SK-N-SH treated with all-trans-retinoic acid at 6 μM for 48 hours (cell line): ENCODE measurements around the gene PDS5B.

Source experiments
- ARNTL ChIP-seq: fragments of 450-650 bp; formaldehyde crosslinking; IDR thresholded peaks from 2 replicates; pipeline ENCODE4 v1.5.0; 2020; ENCODE audit warnings: low read depth, mild to moderate bottlenecking, moderate library complexity, borderline replicate concordance
- BACH2 ChIP-seq: fragments of 250-450 bp; sonication (Bioruptor Pico); IDR thresholded peaks from 2 replicates; pipeline ENCODE4 v1.9.0; 2021; ENCODE audit warnings: mild to moderate bottlenecking, borderline replicate concordance
- ESRRG ChIP-seq: fragments of 250-450 bp; sonication (Bioruptor Pico); IDR thresholded peaks from 2 replicates; pipeline ENCODE4 v1.6.1; 2021; ENCODE audit warnings: mild to moderate bottlenecking
- GLIS3 ChIP-seq: fragments of 250-450 bp; sonication (Bioruptor Pico); IDR thresholded peaks from 2 replicates; pipeline ENCODE4 v1.5.0; 2020; ENCODE audit warnings: mild to moderate bottlenecking, moderate library complexity
- ISL1 ChIP-seq: fragments of 250-450 bp; sonication (Bioruptor Pico); IDR thresholded peaks from 2 replicates; pipeline ENCODE4 v2.1.2; 2022; ENCODE audit warnings: mild to moderate bottlenecking, moderate library complexity
- OSR1 ChIP-seq: fragments of 250-450 bp; sonication (Bioruptor Pico); IDR thresholded peaks from 2 replicates; pipeline ENCODE4 v1.8.0; 2022; ENCODE audit warnings: moderate library complexity, mild to moderate bottlenecking, inconsistent platforms
- POU6F1 ChIP-seq: fragments of 250-450 bp; sonication (Bioruptor Pico); IDR thresholded peaks from 2 replicates; pipeline ENCODE4 v1.8.0; 2021; ENCODE audit warnings: low read depth, mild to moderate bottlenecking, moderate library complexity, borderline replicate concordance
- PPARA ChIP-seq: fragments of 250-450 bp; sonication (Bioruptor Pico); IDR thresholded peaks from 2 replicates; pipeline ENCODE4 v1.5.0; 2020; ENCODE audit warnings: mild to moderate bottlenecking, borderline replicate concordance
- RARB ChIP-seq: fragments of 250-450 bp; sonication (Bioruptor Pico); IDR thresholded peaks from 2 replicates; pipeline ENCODE4 v1.8.0; 2021; ENCODE audit warnings: mild to moderate bottlenecking, moderate library complexity
- SNAI2 ChIP-seq: fragments of 250-450 bp; sonication (Bioruptor Pico); IDR thresholded peaks from 2 replicates; pipeline ENCODE4 v1.5.0; 2020; ENCODE audit warnings: mild to moderate bottlenecking, moderate library complexity
- TSHZ2 ChIP-seq: fragments of 250-450 bp; sonication (Bioruptor Pico); IDR thresholded peaks from 2 replicates; pipeline ENCODE4 v1.5.0; 2020; ENCODE audit warnings: mild to moderate bottlenecking, moderate library complexity
- ZFP3 ChIP-seq: fragments of 250-450 bp; sonication (Bioruptor Pico); IDR thresholded peaks from 2 replicates; pipeline ENCODE4 v1.5.0; 2020; ENCODE audit warnings: mild to moderate bottlenecking, moderate library complexity
- ZNF70 ChIP-seq: fragments of 450-650 bp; formaldehyde crosslinking; IDR thresholded peaks from 2 replicates; pipeline ENCODE4 v1.5.0; 2020; ENCODE audit warnings: mild to moderate bottlenecking, moderate library complexity
- TF ChIP-seq, protein P1 (sequence below): fragments of 250-450 bp; sonication (Bioruptor Pico); IDR thresholded peaks from 2 replicates; pipeline ENCODE4 v1.8.0; 2020; ENCODE audit warnings: mild to moderate bottlenecking, moderate library complexity, borderline replicate concordance

GRCh38 chr13:32726374-32727037, 140.3 kb downstream of the PDS5B start:
- TF ChIP-seq ISL1 (CRISPR knock-in tag) = no peak
- no peak for TF ChIP-seq PPARA
- no peak for TF ChIP-seq ZNF70 (CRISPR knock-in tag)
- no peak for TF ChIP-seq ESRRG
- TF ChIP-seq SNAI2 = no peak
- TF ChIP-seq, protein P1, sequence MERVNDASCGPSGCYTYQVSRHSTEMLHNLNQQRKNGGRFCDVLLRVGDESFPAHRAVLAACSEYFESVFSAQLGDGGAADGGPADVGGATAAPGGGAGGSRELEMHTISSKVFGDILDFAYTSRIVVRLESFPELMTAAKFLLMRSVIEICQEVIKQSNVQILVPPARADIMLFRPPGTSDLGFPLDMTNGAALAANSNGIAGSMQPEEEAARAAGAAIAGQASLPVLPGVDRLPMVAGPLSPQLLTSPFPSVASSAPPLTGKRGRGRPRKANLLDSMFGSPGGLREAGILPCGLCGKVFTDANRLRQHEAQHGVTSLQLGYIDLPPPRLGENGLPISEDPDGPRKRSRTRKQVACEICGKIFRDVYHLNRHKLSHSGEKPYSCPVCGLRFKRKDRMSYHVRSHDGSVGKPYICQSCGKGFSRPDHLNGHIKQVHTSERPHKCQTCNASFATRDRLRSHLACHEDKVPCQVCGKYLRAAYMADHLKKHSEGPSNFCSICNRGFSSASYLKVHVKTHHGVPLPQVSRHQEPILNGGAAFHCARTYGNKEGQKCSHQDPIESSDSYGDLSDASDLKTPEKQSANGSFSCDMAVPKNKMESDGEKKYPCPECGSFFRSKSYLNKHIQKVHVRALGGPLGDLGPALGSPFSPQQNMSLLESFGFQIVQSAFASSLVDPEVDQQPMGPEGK (CRISPR knock-in tag) = no peak
- TF ChIP-seq OSR1 (CRISPR knock-in tag) = no peak
- TF ChIP-seq ARNTL = no peak
- TF ChIP-seq GLIS3 = no peak
- TF ChIP-seq RARB (CRISPR knock-in tag) = no peak
- TF ChIP-seq BACH2 (CRISPR knock-in tag) = no peak
- TF ChIP-seq POU6F1 (CRISPR knock-in tag) = no peak
- no peak for TF ChIP-seq TSHZ2 (CRISPR knock-in tag)
- no peak for TF ChIP-seq ZFP3 (CRISPR knock-in tag)
